Lung (tissue), 12 donors: ENCODE measurements around the gene PIAS1. TPM values are rescaled to one million over a fixed set of nuclear protein-coding genes. Genes with fewer than 3 reads are reported as not detected.

ENCODE experiments used
- ATAC-seq: fragments of 200-7000 bp; cut with Tn5 transposase; one replicate; pipeline ENCODE4 v1.9.1; 2020; ENCODE audit warnings: moderate number of reproducible peaks; ENCODE audit not compliant: insufficient read depth, low FRiP score
- DNase-seq, 3 donors: peaks; one replicate each; pipeline ENCODE4 v3.0.0-alpha.2; 2013 to 2017
- H3K27ac ChIP-seq, 2 donors: one replicate each; pipeline ENCODE4 v1.5.1; 2013; ENCODE audit warnings: mild to moderate bottlenecking in 2 of 2, moderate library complexity in 2 of 2, control low read depth in 1 of 2, inconsistent platforms in 1 of 2, low read depth in 1 of 2, low read length in 1 of 2
- H3K27me3 ChIP-seq, 3 donors: one replicate each; pipeline ENCODE4 v1.5.1; 2013; ENCODE audit warnings: low read length in 2 of 3; ENCODE audit not compliant: control insufficient read depth in 3 of 3, insufficient read depth in 3 of 3
- H3K36me3 ChIP-seq, 4 donors: one replicate each; pipeline ENCODE4 v1.5.1; 2013; ENCODE audit warnings: low read length in 4 of 4, mild to moderate bottlenecking in 1 of 4, moderate library complexity in 1 of 4; ENCODE audit not compliant: control insufficient read depth in 4 of 4, insufficient read depth in 4 of 4
- H3K4me1 ChIP-seq, 5 donors: one replicate each; pipeline ENCODE4 v1.5.1; 2013; ENCODE audit warnings: low read length in 5 of 5, mild to moderate bottlenecking in 2 of 5, moderate library complexity in 1 of 5; ENCODE audit not compliant: control insufficient read depth in 5 of 5, insufficient read depth in 5 of 5
- H3K4me3 ChIP-seq: one replicate; pipeline ENCODE4 v1.5.1; 2013; ENCODE audit warnings: mild to moderate bottlenecking, control low read depth, moderate library complexity
- H3K9ac ChIP-seq, 2 donors: one replicate each; pipeline ENCODE4 v1.5.1; 2013; ENCODE audit warnings: low read length in 2 of 2, control low read depth in 1 of 2; ENCODE audit not compliant: insufficient read depth in 1 of 2
- H3K9me3 ChIP-seq, 4 donors: one replicate each; pipeline ENCODE4 v1.5.1; 2013; ENCODE audit warnings: low read length in 3 of 4, mild to moderate bottlenecking in 1 of 4, moderate library complexity in 1 of 4; ENCODE audit not compliant: control insufficient read depth in 4 of 4, insufficient read depth in 3 of 4
- WGBS, 2 donors: extraction: QIAGEN DNeasy Blood & Tissue Kit; methylation state at CpG; one replicate each; pipeline ENCODE4 v1.1.7; 2013; 5-methylcytosine and 5-hydroxymethylcytosine counted together
- polyA plus RNA-seq, 2 donors: library from polyadenylated mRNA; stranded (reverse); fragments of 200-250 nt; gene quantifications; one replicate each; pipeline ENCODE4 v1.2.1, GENCODE V29; 2013
- total RNA-seq, 2 donors: library from RNA; depleted of rRNA in 1 of 2; stranded (reverse); fragments of >200 nt in 1 of 2; gene quantifications; one replicate each; pipeline ENCODE4 v1.2.1, GENCODE V29; 2014 to 2021
- TF ChIP-seq, protein P1 (sequence below): IDR thresholded peaks from 2 replicates; pipeline ENCODE4 v1.5.1; 2012; ENCODE audit warnings: mild to moderate bottlenecking; ENCODE audit errors: control extremely low read depth, extremely low read depth
- donor health status: control.
- donor health status: control.
- donor health status: Bipolar disorder and iron deficiency.
- donor health status: healthy.
- donor health status: DM: yes; HTN: yes; CAD: no.

The PIAS1 gene
- total and polyA plus RNA-seq, 4 donors = 14.6 to 157 (median 30.4) TPM

DNA sequence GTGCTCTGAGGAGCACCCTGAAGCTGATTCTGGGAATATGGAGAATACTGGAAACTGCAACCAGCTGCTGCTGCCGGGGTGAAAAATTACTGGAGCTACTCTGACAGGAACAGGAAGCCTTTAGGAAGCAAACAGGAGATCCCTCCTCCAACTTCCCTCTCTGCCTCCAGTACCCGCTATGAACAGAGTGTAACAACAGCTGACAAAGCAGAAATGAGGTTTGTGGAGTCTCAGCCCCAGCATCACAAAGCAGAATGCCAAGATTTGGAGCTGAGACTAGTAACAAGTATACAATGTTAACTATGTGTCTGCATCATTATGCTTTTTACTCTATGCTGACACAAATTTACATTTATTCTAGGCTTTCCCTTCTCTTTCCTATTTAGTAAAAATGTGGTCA lies 22.7 kb upstream of the PIAS1 start:
- H3K9ac ChIP-seq = no peak overlapping the region
- 14 to 35% methylated on average over 2 of the region's 2 CpGs for WGBS, 2 donors
- TF ChIP-seq, protein P1, sequence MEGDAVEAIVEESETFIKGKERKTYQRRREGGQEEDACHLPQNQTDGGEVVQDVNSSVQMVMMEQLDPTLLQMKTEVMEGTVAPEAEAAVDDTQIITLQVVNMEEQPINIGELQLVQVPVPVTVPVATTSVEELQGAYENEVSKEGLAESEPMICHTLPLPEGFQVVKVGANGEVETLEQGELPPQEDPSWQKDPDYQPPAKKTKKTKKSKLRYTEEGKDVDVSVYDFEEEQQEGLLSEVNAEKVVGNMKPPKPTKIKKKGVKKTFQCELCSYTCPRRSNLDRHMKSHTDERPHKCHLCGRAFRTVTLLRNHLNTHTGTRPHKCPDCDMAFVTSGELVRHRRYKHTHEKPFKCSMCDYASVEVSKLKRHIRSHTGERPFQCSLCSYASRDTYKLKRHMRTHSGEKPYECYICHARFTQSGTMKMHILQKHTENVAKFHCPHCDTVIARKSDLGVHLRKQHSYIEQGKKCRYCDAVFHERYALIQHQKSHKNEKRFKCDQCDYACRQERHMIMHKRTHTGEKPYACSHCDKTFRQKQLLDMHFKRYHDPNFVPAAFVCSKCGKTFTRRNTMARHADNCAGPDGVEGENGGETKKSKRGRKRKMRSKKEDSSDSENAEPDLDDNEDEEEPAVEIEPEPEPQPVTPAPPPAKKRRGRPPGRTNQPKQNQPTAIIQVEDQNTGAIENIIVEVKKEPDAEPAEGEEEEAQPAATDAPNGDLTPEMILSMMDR = no peak
- no peak overlapping the region for H3K27ac ChIP-seq
- ATAC-seq (no peak), DNase-seq (peak; percentile 24 to 62 (median 54))
- H3K9me3 ChIP-seq = no peaks in the 10 kb centered on the region
- no peaks in the 10 kb centered on the region for H3K27me3 ChIP-seq
- no peaks in the 10 kb centered on the region for H3K36me3 ChIP-seq
- peaks cover 0 to 5% (median 0%) of the 10 kb centered on the region in 5 donors for H3K4me1 ChIP-seq
- H3K4me3 ChIP-seq = no peak overlapping the region

DNA sequence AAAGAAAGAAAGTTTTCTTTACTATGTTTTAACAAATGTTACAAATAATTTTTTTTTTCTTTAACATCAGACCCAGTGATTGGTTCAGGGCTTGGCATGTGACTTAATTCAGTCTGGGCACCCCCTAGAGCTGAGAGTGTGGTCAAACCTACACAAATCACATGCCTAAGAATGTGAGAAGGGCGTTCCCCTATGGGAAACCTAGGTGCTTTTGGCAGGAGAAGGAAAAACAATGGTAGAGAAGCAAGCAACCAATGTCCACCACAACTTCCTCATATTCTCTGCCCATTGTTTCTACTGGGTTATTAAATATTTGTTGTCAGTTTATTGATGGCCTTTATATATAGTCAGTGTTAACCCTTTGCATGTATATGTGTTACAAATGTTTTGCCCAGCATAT lies 21.4 kb upstream of the PIAS1 start:
- ATAC-seq (no peak), DNase-seq (no peak)
- Histone ChIP-seq H3K27me3 (no peaks in the 10 kb centered on the region), H3K36me3 (no peaks in the 10 kb centered on the region), H3K9ac (no peak overlapping the region), H3K9me3 (no peaks in the 10 kb centered on the region), H3K27ac (no peak overlapping the region), H3K4me3 (no peak overlapping the region), H3K4me1 (peaks cover 0 to 5% (median 0%) of the 10 kb centered on the region in 5 donors)
- 36 to 51% methylated on average over 1 of the region's 1 CpG for WGBS, 2 donors
- TF ChIP-seq, protein P1 = no peak

DNA sequence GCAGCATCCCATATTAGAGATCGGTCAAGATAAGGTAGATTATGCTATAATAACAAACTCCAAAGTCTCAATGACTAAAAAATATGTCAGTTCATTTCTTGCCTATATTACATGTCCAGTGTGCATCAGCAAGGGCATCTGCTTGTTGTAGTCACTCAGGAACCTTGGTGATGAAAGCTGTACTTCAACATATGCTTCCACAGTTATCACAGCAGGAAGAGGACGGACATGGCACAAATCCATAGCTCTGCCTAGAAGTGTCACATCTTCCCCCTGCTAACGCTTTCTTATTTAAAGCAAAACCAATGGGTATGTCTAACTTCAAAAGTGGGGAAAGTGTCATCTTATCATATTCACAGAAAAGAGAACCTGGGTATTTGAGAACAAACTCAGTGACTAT lies 20.0 kb upstream of the PIAS1 start:
- DNase-seq (peak in 2 of 3 donors; percentile 61 to 77), ATAC-seq (no peak)
- TF ChIP-seq, protein P1 = no peak
- Histone ChIP-seq H3K4me1 (peaks cover 0 to 1% (median 0%) of the 10 kb centered on the region in 5 donors), H3K9me3 (no peaks in the 10 kb centered on the region), H3K27me3 (no peaks in the 10 kb centered on the region), H3K9ac (no peak overlapping the region), H3K4me3 (no peak overlapping the region), H3K36me3 (no peaks in the 10 kb centered on the region), H3K27ac (no peak overlapping the region)
- WGBS, 2 donors = 54 to 71% methylated on average over 3 of the region's 3 CpGs

DNA sequence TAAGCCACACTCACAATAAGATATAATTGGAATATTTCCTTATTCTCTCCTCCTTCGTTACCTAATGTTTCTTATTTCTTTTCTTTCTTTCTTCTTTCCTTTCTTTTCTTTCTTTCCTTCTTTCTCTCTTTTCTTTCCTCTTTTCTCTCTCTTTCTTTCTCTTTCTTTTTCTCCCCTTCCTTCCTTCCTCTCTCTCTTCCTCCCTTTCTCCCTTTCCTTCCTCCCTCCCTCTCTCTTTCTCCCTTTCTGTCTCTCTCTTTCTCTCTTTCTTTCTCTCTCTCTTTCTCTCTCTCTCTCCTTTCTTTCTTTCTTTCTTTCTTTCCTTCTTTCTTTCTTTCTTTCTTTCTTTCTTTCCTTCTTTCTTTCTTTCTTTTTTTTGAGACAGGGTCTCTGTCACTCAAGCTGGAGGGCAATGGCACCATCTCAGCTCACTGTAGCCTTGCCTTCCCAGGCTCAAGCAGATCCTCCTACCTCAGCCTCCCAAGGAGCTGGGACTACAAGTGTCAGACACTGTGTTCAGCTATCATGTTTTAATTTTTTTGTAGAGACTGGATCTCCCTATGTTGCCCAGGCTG lies 19.3 kb upstream of the PIAS1 start:
- Histone ChIP-seq H3K9ac (no peak overlapping the region), H3K9me3 (no peaks in the 10 kb centered on the region), H3K4me1 (peaks cover 0 to 1% (median 0%) of the 10 kb centered on the region in 5 donors), H3K36me3 (no peaks in the 10 kb centered on the region), H3K27ac (no peak overlapping the region), H3K4me3 (no peak overlapping the region), H3K27me3 (no peaks in the 10 kb centered on the region)
- TF ChIP-seq, protein P1 = no peak
- ATAC-seq = no peak
- DNase-seq = no peak
- WGBS, 2 donors = 90 to 92% methylated on average over 1 of the region's 1 CpG
